ELR (cell line): ENCODE measurements around the gene DOK3.
A peak's percentile ranks its signal among the peaks of the same experiment; 100 is the strongest.

Experiments used
- DNase-seq: peaks from one replicate; pipeline ENCODE4 v3.0.0-alpha.2; 2015; ENCODE audit warnings: low read depth

Gene DOK3

GRCh38 chr5:177509381-177509951, at the start of gene DOK3:
Gene DOK3 (minus strand): TSS chr5:177509826. CDS start chr5:177509540, 286 bp downstream.
- DNase-seq: no peak

GRCh38 chr5:177557796-177558195, 48.2 kb upstream of the DOK3 start:
- DNase-seq: no peak

GRCh38 chr5:177557041-177557647, 47.5 kb upstream of the DOK3 start:
- peak; percentile 44 for DNase-seq

DNA sequence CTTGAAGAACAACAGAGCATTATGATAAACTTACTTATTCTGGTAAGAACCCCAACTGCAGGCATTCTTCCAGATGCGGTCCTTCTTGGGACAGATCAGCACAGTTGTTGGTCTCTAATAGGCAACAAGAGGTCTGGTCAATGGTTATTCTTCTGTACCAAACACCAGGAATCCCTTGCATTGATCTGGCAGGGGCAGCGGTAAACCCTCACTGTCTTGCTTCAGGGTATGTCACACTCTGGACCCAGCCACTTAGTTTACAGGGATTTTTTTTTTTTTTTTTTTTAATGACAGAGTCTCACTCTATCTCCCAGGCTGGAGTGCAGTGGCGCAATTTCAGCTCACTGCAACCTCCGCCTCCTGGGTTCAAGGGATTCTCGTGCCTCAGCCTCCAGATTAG, 46.0 kb upstream of the DOK3 start:
- DNase-seq: no peak

GRCh38 chr5:177555228-177555627, 45.6 kb upstream of the DOK3 start:
- DNase-seq: no peak

GRCh38 chr5:177554474-177555111, 45.0 kb upstream of the DOK3 start, which contains the start of gene FAM193B:
Gene FAM193B (minus strand): TSS chr5:177554563. CDS start chr5:177554458, 105 bp downstream.
- peak; percentile 94 for DNase-seq

DNA sequence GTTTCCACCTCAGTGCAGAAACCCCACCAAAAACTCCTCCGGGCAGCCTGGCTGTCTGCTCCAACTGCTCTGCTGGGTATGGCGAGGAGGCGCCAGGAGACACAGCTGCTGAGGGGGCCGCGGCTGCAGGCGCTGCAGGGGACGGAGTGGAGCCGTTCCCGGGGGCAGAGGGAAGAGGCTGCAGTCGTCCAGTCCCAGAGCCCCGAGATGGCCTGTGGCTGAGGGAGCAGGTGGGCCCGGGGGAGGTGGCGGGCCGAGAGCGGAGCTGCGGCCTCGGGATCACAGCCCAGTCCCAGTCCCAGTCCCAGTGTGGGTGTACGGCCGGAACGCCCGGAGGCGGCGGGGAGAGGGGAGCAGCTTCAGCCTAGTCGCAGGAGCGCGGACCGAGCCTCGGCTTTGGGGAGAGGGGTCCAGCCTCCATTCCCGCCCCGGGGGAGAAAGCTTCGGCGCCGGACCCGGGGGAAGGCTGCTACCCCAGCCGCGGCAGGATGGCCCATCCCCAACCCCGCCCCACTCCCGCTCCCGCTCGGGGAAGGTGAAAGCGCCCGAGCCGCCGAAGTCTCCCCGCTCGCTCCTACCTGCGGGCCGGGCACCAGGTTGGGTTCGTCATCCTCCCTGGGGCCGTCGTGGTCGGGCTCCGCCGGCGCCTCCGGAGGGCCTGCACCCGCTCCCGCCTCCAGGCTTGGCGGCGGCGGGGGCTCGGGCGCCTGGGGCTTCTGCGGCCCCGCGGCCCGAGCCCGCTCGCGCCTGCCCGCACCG, 44.2 kb upstream of the DOK3 start:
- peak; percentile 41 for DNase-seq

DNA sequence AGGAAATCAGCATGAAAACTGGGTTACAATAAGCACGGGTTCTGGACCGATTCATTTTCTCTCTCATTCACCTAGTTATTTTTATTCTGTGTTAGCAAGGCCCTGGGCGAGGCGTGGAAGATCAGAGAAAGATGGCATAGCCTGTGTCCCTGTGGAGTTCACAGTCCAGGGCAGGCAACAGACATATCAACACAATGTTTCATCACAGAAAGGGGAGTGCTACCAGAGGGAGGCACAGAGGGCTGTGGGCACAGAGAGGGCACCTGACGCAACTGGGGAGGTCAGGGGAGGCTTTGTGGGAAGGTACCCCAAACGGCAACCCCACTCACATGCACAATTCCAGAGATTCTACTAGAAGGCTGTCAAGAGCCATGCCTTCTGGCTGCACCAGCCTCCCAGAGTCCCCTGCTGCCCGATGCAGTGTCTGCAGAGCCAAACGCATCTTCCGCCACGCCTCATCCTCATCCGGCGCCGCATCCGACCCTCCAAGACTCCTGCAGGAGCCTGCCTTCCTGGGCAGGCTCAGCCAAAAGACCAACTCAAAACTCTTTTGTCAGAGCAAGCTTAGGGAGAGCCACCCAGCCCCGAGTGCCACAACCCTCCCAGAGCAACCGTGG, 43.3 kb upstream of the DOK3 start:
- DNase-seq: peak; percentile 58

DNA sequence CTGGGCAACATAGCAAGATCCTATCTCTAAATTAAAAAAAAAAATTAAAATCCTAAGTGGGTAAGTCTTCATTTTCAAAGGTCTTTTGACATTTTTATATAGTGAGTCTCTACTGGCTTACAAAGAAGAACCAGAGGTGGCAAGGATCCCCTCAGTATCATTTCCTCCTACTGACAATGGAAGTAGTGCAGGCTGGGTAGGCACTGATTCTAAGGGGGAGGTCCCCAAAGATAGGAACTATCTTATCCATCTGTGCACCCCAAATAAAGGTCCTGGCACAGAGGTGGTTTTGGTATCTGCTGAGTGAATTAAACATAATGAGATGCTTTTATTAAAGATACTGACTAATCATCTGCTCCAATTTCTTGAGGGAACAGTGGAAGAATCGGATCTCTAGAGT, 40.5 kb upstream of the DOK3 start:
- no peak for DNase-seq

DNA sequence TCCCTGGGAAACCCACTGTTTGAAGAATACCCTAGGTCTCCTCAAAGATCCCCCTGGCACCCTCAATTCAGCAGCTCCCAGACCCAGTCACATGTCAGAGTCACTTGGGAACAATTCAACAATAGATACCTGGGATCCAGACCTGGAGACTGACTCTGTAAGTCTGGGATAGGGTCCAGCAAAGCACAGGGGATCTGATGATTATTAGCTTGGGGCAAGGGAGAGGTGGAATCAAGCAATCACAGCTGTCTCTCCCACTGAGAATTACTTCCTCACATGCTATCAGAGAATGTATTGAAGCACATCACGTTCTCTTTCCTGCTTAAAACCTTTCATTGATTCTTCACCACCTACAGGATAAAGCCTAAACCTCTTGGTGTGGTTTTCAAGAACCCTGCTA, 38.9 kb upstream of the DOK3 start:
- DNase-seq: no peak

- DNase-seq: no peak
Observed at GRCh38 chr5:177547736-177548135, 38.1 kb upstream of the DOK3 start.

- peak; percentile 99 for DNase-seq
Observed at GRCh38 chr5:177546258-177546741, 36.7 kb upstream of the DOK3 start.

DNA sequence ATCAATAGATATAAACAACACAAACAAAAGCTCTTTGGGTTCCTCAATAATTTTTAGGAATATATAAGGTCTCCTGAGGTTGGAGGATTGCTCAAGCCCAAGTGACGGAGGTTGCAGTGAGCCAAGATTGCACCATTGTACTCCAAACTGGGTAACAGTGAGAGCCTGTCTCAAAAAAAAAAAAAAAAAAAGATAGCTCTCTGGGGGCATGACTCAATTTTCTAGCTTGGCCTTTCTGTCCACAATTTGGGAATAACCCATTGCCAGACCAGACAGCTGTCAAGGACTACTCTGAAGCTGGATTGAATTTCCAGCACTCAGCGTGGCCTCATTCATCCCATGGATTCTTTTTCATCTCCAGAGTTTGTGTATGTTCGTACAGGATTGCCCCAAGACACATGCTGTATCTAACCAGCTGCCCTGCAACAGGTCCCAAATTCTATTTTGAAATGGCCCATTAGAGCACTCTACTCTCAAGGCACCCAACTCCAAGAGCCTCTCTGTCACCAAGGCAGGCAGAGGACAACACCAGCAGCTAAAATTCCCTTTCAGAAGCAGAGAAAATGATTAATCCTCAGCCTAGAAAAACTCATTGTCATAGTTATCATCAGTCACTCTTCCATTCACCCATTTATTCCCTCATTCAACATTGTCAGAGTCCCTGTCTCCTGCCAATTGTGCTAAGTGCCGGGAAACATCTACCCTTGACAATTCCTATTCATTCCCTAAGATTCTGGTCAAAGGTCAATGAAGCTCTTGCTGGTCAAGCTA, 36.0 kb upstream of the DOK3 start:
- peak; percentile 60 for DNase-seq

GRCh38 chr5:177542816-177543465, 33.3 kb upstream of the DOK3 start:
- no peak for DNase-seq

GRCh38 chr5:177540438-177540837, 30.8 kb upstream of the DOK3 start:
- no peak for DNase-seq

DNA sequence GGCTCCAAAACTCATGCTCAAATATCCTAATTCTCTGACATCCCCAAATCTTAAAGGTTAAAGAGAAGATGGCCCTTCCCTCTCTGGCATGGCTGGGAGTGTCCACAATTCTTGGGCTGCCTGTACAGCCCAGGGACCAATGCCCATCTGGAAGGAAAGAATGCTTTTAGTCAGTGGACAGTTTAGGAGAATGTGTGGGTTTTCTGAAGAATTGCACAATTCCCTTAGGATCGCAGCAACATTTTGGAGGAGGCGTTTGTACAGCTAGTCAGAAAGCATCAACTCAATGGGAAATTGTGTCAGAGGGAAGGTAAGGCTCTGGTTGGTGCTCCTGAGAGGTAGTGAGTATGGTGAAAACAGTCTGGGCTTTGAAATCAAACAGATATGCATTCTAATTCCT, 29.8 kb upstream of the DOK3 start:
- no peak for DNase-seq

- DNase-seq: no peak
Observed at GRCh38 chr5:177538876-177539275, 29.2 kb upstream of the DOK3 start.

- peak; percentile 73 for DNase-seq
Observed at GRCh38 chr5:177537389-177538361, 28.0 kb upstream of the DOK3 start.

DNA sequence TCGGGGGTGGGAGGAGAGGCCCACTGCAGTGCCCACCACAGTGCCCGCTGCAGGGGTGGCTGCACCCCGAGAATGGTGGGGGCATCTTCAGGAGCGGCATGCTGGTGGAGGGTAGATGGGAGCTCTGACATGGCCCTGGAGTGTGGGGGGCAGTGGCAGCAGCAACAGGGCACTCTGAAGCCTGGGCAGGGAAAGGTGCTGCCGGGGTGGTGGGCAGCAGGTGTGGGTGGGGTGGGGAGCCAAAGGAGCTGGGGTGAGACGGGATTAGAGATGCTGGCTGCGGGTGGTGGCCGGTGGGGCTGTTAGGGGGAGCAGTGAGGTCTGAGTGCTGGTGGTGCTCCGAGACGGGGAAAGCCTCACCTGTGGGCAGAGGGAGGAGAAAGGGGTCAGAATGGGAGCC, 26.8 kb upstream of the DOK3 start:
- DNase-seq: no peak

DNA sequence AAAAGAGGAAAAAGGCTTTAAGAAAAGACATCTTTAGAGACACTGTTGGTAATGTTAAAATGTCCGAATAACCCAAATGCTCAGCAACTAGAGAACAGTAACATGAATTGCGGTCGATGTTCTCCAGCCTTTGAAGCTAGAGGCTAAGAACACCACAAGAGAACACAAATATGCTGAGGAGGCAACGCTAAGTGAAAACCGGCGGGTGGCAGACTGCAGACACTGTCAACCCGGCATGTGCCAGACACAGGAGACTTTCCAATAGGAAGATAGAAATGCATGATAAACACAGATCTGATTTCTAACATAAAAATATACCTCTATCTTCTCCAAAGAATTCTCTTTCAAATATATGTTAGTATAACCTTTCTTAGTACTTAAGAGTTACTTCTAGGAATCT, 25.5 kb upstream of the DOK3 start:
- DNase-seq: no peak
